ENCODE measurements around the gene BACH2. TPM values are rescaled to one million over a fixed set of nuclear protein-coding genes. Genes with fewer than 3 reads are reported as not detected.
A peak's percentile ranks its signal among the peaks of the same experiment; 100 is the strongest.

BACH2 gene
- total and polyA plus RNA-seq, 2 of the 4 experiments (the other 2 are of a cell fraction), result 1.3 to 1.4 TPM

DNA sequence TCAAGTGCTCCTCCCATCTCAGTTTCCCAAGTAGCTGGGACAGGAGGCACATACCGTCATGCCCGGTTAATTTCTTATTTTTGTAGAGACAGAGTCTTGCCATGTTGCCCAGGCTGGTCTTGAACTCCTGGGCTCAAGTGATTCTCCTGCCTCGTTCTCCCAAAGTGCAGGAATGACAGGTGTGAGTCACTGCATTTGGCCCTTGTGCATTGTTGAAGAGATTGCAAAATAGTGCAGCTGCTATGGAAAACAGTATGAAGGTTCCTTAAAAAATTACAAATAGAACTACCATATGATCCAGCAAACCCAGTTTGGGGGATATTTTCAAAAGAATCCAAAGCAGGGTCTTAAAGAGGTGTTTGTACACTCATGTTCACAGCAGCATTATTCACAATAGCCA is 333.3 kb downstream of the BACH2 start:
- Histone ChIP-seq H3K4me2 (ENCODE audit: low read depth, low read length) (no peak overlapping the region), H2AK9ac (replicated peaks; ENCODE audit: low read depth, low read length, poor library complexity) (no peak overlapping the region), H3K9me1 (ENCODE audit: insufficient read depth, low read length) (no peaks in the 10 kb centered on the region), H3K14ac (replicated peaks; ENCODE audit: low read depth, low read length) (no peak overlapping the region), H3K27ac (ENCODE audit: insufficient read depth, low read length) (no peak overlapping the region), H4K20me1 (ENCODE audit: insufficient read depth, low read length) (no peaks in the 10 kb centered on the region), H3K27me3 (ENCODE audit: control insufficient read depth, insufficient read depth, low read length) (peaks cover 2% of the 10 kb centered on the region; the same call in 1 of the 2 replicates), H3K4ac (ENCODE audit: low read depth, low read length) (no peak overlapping the region), H3K36me3 (ENCODE audit: control insufficient read depth, insufficient read depth, low read length) (no peaks in the 10 kb centered on the region), H2BK15ac (ENCODE audit: low read depth, low read length) (no peak overlapping the region), H2BK5ac (ENCODE audit: low read depth, low read length, poor library complexity, severe bottlenecking) (no peak overlapping the region), H3K23ac (ENCODE audit: low read depth, low read length) (no peak overlapping the region), H2BK20ac (ENCODE audit: low read depth, low read length) (no peak overlapping the region), H3K56ac (ENCODE audit: extremely low read depth, insufficient read depth, low read length) (no peak overlapping the region), H3K4me1 (ENCODE audit: control insufficient read depth, insufficient read depth, low read length) (no peaks in the 10 kb centered on the region), H3K4me3 (ENCODE audit: insufficient read depth, low read depth, low read length) (no peak overlapping the region), H3K9me3 (ENCODE audit: control insufficient read depth, insufficient read depth, low read length) (no peaks in the 10 kb centered on the region), H3K9ac (ENCODE audit: low read depth, low read length) (no peak overlapping the region), H2AFZ (replicated peaks; ENCODE audit: low read length, poor library complexity) (no peak overlapping the region), H4K5ac (ENCODE audit: low read depth, low read length) (no peak overlapping the region), H4K8ac (ENCODE audit: low read depth in 2 of 2, low read length in 2 of 2) (no peak overlapping the region), H2BK120ac (ENCODE audit: low read depth, low read length) (no peak overlapping the region), H3K79me1 (ENCODE audit: low read depth in 1 of 2, low read length in 2 of 2) (no peaks in the 10 kb centered on the region), H3K18ac (ENCODE audit: low read depth, low read length) (no peak overlapping the region), H4K91ac (ENCODE audit: insufficient read depth, low read depth, low read length) (no peak overlapping the region), H2AK5ac (ENCODE audit: low read depth, low read length) (no peak overlapping the region)
- CTCF ChIA-PET, result no interaction called here
- ATAC-seq (ENCODE audit: low read depth), result no peak
- in situ Hi-C loops (cut with MboI; ENCODE audit: low sequenced_read_pairs) (no loop called here), intact Hi-C loops (cut with micrococcal nuclease) (no loop called here), dilution Hi-C loops (cut with HindIII; ENCODE audit: low sequenced_read_pairs, unreplicated experiment) (no loop called here)
- BruUV-seq (replicated peaks), result no TSS peak
- TF ChIP-seq RCOR1 (IDR thresholded peaks at IDR 0.05; ENCODE audit: insufficient replicate concordance, low read length), result no peak
- TF ChIP-seq, protein P1, sequence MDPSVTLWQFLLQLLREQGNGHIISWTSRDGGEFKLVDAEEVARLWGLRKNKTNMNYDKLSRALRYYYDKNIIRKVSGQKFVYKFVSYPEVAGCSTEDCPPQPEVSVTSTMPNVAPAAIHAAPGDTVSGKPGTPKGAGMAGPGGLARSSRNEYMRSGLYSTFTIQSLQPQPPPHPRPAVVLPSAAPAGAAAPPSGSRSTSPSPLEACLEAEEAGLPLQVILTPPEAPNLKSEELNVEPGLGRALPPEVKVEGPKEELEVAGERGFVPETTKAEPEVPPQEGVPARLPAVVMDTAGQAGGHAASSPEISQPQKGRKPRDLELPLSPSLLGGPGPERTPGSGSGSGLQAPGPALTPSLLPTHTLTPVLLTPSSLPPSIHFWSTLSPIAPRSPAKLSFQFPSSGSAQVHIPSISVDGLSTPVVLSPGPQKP (IDR thresholded peaks at IDR 0.05; ENCODE audit: borderline replicate concordance, low read depth, low read length), result no peak
- TF ChIP-seq NFE2L2 (IDR thresholded peaks at IDR 0.05; ENCODE audit: low read depth, low read length), result no peak
- TF ChIP-seq BHLHE40 (IDR thresholded peaks at IDR 0.05; ENCODE audit: low read depth, low read length), result no peak
- no peak for TF ChIP-seq FOS (IDR thresholded peaks at IDR 0.05; ENCODE audit: low read depth, low read length)
- TF ChIP-seq, protein P2, sequence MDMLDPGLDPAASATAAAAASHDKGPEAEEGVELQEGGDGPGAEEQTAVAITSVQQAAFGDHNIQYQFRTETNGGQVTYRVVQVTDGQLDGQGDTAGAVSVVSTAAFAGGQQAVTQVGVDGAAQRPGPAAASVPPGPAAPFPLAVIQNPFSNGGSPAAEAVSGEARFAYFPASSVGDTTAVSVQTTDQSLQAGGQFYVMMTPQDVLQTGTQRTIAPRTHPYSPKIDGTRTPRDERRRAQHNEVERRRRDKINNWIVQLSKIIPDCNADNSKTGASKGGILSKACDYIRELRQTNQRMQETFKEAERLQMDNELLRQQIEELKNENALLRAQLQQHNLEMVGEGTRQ (IDR thresholded peaks at IDR 0.05; ENCODE audit: low read depth, low read length), result no peak
- TF ChIP-seq MXI1 (IDR thresholded peaks at IDR 0.05; ENCODE audit: borderline replicate concordance, low read depth, low read length), result no peak
- TF ChIP-seq CHD1 (IDR thresholded peaks at IDR 0.05; ENCODE audit: low read depth, low read length), result no peak
- no peak for TF ChIP-seq SMC3 (IDR thresholded peaks at IDR 0.05; ENCODE audit: low read depth, low read length)
- TF ChIP-seq, protein P3, sequence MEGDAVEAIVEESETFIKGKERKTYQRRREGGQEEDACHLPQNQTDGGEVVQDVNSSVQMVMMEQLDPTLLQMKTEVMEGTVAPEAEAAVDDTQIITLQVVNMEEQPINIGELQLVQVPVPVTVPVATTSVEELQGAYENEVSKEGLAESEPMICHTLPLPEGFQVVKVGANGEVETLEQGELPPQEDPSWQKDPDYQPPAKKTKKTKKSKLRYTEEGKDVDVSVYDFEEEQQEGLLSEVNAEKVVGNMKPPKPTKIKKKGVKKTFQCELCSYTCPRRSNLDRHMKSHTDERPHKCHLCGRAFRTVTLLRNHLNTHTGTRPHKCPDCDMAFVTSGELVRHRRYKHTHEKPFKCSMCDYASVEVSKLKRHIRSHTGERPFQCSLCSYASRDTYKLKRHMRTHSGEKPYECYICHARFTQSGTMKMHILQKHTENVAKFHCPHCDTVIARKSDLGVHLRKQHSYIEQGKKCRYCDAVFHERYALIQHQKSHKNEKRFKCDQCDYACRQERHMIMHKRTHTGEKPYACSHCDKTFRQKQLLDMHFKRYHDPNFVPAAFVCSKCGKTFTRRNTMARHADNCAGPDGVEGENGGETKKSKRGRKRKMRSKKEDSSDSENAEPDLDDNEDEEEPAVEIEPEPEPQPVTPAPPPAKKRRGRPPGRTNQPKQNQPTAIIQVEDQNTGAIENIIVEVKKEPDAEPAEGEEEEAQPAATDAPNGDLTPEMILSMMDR (conservative IDR thresholded peaks at IDR 0.05; ENCODE audit: low read depth, low read length), result no peak
- no peak for TF ChIP-seq MAFK (IDR thresholded peaks at IDR 0.05; ENCODE audit: low read depth, low read length)
- no peak for TF ChIP-seq RAD21 (IDR thresholded peaks at IDR 0.05; ENCODE audit: low read length)
- WGBS, 2 experiments (ENCODE audit: extremely low coverage in 2 of 2, insufficient read length in 1 of 2), result no CpG with 5 or more reads among the region's 3 CpGs
- POLR2A ChIA-PET (ENCODE audit: unreplicated experiment), result no interaction called here
- DNase-seq, result peak; percentile 17
